Smooth muscle cell (in vitro differentiated cells): ENCODE results near the gene CEP135. TPM values are rescaled to one million over a fixed set of nuclear protein-coding genes. Genes with fewer than 3 reads are reported as not detected.

Experiments
- DNase-seq: peaks from one replicate; lab custom pipeline; 2025; ENCODE audit not compliant: unreplicated experiment; lab: John Stamatoyannopoulos, UW
- H2AFZ ChIP-seq: fragments of 200-600 bp; sonication (generic); 2 replicates; pipeline ENCODE4 v1.6.0; 2016; ENCODE audit warnings: antibody characterized with exemption, low read depth, mild to moderate bottlenecking
- H3F3A ChIP-seq: fragments of 200-600 bp; sonication (generic); 2 replicates; pipeline ENCODE4 v1.6.0; 2017; ENCODE audit warnings: antibody characterized with exemption, low read depth
- H3K27ac ChIP-seq: fragments of 200-600 bp; sonication (generic); 2 replicates; pipeline ENCODE4 v1.5.1; 2016; ENCODE audit warnings: low read depth, mild to moderate bottlenecking
- H3K27me3 ChIP-seq: fragments of 200-600 bp; sonication (generic); 2 replicates; pipeline ENCODE4 v1.6.1; 2016; ENCODE audit warnings: low read depth, mild to moderate bottlenecking
- H3K36me3 ChIP-seq: fragments of 200-600 bp; sonication (generic); 2 replicates; pipeline ENCODE4 v1.5.1; 2016; ENCODE audit warnings: low read depth
- H3K4me1 ChIP-seq: fragments of 200-600 bp; sonication (generic); 2 replicates; pipeline ENCODE4 v1.5.1; 2016; ENCODE audit warnings: low read depth
- H3K4me2 ChIP-seq: fragments of 200-600 bp; sonication (generic); 2 replicates; pipeline ENCODE4 v1.6.0; 2016; ENCODE audit warnings: mild to moderate bottlenecking
- H3K4me3 ChIP-seq: fragments of 200-600 bp; sonication (generic); 2 replicates; pipeline ENCODE4 v1.5.1; 2016; ENCODE audit warnings: mild to moderate bottlenecking
- H3K79me2 ChIP-seq: fragments of 200-600 bp; sonication (generic); 2 replicates; pipeline ENCODE4 v1.6.0; 2016; ENCODE audit warnings: low read depth, mild to moderate bottlenecking
- H3K9ac ChIP-seq: fragments of 200-600 bp; sonication (generic); 2 replicates; pipeline ENCODE4 v1.6.0; 2016; ENCODE audit warnings: low read depth
- H3K9me3 ChIP-seq: fragments of 200-600 bp; sonication (generic); replicated peaks from 2 replicates; pipeline ENCODE4 v1.5.1; 2016; ENCODE audit warnings: low read depth
- H4K20me1 ChIP-seq: fragments of 200-600 bp; sonication (generic); 2 replicates; pipeline ENCODE4 v1.6.0; 2016; ENCODE audit warnings: low read depth
- CTCF ChIP-seq: fragments of 200-600 bp; sonication (generic); IDR thresholded peaks from 2 replicates; pipeline ENCODE4 v1.5.1; 2017; ENCODE audit warnings: borderline replicate concordance, mild to moderate bottlenecking, antibody characterized with exemption; ENCODE audit not compliant: insufficient read depth, poor library complexity, severe bottlenecking
- WGBS: methylation state at CpG from one replicate; pipeline ENCODE4 v1.1.7; 2016; ENCODE audit warnings: low lambda C conversion rate; 5-methylcytosine and 5-hydroxymethylcytosine counted together
- polyA plus RNA-seq: library from polyadenylated mRNA; unstranded; fragments of >200 nt; fragmentation: Nextera tagmentation; extraction: Ambion mirVana; gene quantifications from 2 replicates; pipeline ENCODE4 v1.2.1, GENCODE V29; 2016
- total RNA-seq: library from RNA; depleted of rRNA; stranded (reverse); fragments of >200 nt; gene quantifications from 2 replicates; pipeline ENCODE4 v1.2.3, GENCODE V29; 2014

CEP135 gene
- total and polyA plus RNA-seq, 2 experiments from 2014 or later, result 4.5 to 28.9 TPM

- Histone ChIP-seq H3K27me3 (no peaks in the 10 kb centered on the region), H3K9me3 (no peaks in the 10 kb centered on the region), H3K4me2 (no peak overlapping the region), H3K27ac (no peak overlapping the region), H3K4me3 (no peak overlapping the region), H3K79me2 (no peaks in the 10 kb centered on the region), H3F3A (no peaks in the 10 kb centered on the region), H4K20me1 (no peaks in the 10 kb centered on the region), H3K9ac (no peak overlapping the region), H3K36me3 (peaks cover 8% of the 10 kb centered on the region), H2AFZ (no peak overlapping the region), H3K4me1 (no peaks in the 10 kb centered on the region)
- no peak for TF ChIP-seq CTCF
- no peak for DNase-seq
Observed at GRCh38 chr4:55904576-55904975, 44.2 kb upstream of the CEP135 start.

- TF ChIP-seq CTCF, result no peak
- Histone ChIP-seq H3K9ac (no peak overlapping the region), H3F3A (no peaks in the 10 kb centered on the region), H3K36me3 (peaks cover 2% of the 10 kb centered on the region), H2AFZ (no peak overlapping the region), H3K27me3 (no peaks in the 10 kb centered on the region), H3K4me2 (no peak overlapping the region), H3K79me2 (no peaks in the 10 kb centered on the region), H3K4me3 (no peak overlapping the region), H3K27ac (no peak overlapping the region), H4K20me1 (no peaks in the 10 kb centered on the region), H3K9me3 (no peaks in the 10 kb centered on the region), H3K4me1 (no peaks in the 10 kb centered on the region)
- DNase-seq, result no peak
- 79% methylated on average over 6 of the region's 6 CpGs for WGBS
Observed at GRCh38 chr4:55906323-55906722, 42.4 kb upstream of the CEP135 start.

GRCh38 chr4:55906989-55907388, 41.8 kb upstream of the CEP135 start:
- TF ChIP-seq CTCF, result no peak
- Histone ChIP-seq H3K36me3 (no peaks in the 10 kb centered on the region), H4K20me1 (no peaks in the 10 kb centered on the region), H2AFZ (no peak overlapping the region), H3F3A (no peaks in the 10 kb centered on the region), H3K4me2 (no peak overlapping the region), H3K9ac (no peak overlapping the region), H3K27ac (no peak overlapping the region), H3K79me2 (no peaks in the 10 kb centered on the region), H3K4me3 (no peak overlapping the region), H3K27me3 (no peaks in the 10 kb centered on the region), H3K9me3 (no peaks in the 10 kb centered on the region), H3K4me1 (no peaks in the 10 kb centered on the region)
- 74% methylated on average over 3 of the region's 3 CpGs for WGBS
- DNase-seq, result no peak

- no peaks in the 10 kb centered on the region for H3K79me2 ChIP-seq
- TF ChIP-seq CTCF, result no peak
- no peak overlapping the region for H3K4me3 ChIP-seq
- no peaks in the 10 kb centered on the region for H3F3A ChIP-seq
- no peak overlapping the region for H2AFZ ChIP-seq
- no peak for DNase-seq
- H3K27me3 ChIP-seq, result no peaks in the 10 kb centered on the region
- H4K20me1 ChIP-seq, result no peaks in the 10 kb centered on the region
- no peak overlapping the region for H3K9ac ChIP-seq
- no peaks in the 10 kb centered on the region for H3K4me1 ChIP-seq
- no peak overlapping the region for H3K27ac ChIP-seq
- no peak overlapping the region for H3K4me2 ChIP-seq
- no peaks in the 10 kb centered on the region for H3K9me3 ChIP-seq
- no peaks in the 10 kb centered on the region for H3K36me3 ChIP-seq
Observed at GRCh38 chr4:55907469-55907868, 41.3 kb upstream of the CEP135 start.
